ENCODE measurements around the gene RGP1.

RGP1 gene

GRCh38 chr9:35759795-35760194, 10.7 kb downstream of the RGP1 start:
- Histone ChIP-seq H3K9ac (ENCODE audit: insufficient read length, low read depth) (no peak overlapping the region), H3K9me3 (ENCODE audit: insufficient read depth, low read length) (no peaks in the 10 kb centered on the region), H3K4me3 (ENCODE audit: insufficient read length, low read depth) (no peak overlapping the region), H3K36me3 (ENCODE audit: insufficient read depth, insufficient read length, low read length) (peaks cover 5% of the 10 kb centered on the region), H3K4me1 (ENCODE audit: insufficient read depth, insufficient read length) (peaks cover 6% of the 10 kb centered on the region), H3K27me3 (ENCODE audit: insufficient read depth, insufficient read length) (no peaks in the 10 kb centered on the region)
- DNase-seq (ENCODE audit: low read depth, low spot score), result no peak
- TF ChIP-seq SUZ12 (IDR thresholded peaks at IDR 0.05; ENCODE audit: extremely low read depth, insufficient read depth, insufficient read length) (no peak), ZNF274 (IDR thresholded peaks at IDR 0.05; ENCODE audit: low read depth, low read length) (no peak), YY1 (IDR thresholded peaks at IDR 0.05; ENCODE audit: insufficient read depth, insufficient read length) (no peak)

DNA sequence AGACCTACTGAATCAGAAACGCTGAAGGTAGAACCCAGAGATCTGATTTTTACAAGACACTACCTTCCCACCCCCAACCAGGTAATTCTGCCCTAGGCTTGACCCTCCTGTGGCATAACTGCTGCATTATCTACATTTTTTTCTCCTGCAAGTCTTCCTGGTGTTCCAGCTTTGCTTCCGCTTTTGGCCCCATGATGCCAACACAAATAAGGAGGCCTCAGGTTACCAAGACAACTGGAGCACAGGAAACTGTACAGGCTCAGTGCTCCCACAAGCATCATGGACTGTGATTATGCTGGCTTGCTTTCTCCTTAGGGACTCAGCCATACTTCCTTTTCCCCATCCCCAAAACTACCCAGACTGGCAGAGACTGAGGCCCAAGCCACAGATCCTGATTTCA, 11.6 kb downstream of the RGP1 start:
- peaks cover 6% of the 10 kb centered on the region for H3K4me1 ChIP-seq (ENCODE audit: insufficient read depth, insufficient read length)
- no peaks in the 10 kb centered on the region for H3K36me3 ChIP-seq (ENCODE audit: insufficient read depth, insufficient read length, low read length)
- no peaks in the 10 kb centered on the region for H3K27me3 ChIP-seq (ENCODE audit: insufficient read depth, insufficient read length)
- no peak for DNase-seq (ENCODE audit: low read depth, low spot score)
- TF ChIP-seq ZNF274 (IDR thresholded peaks at IDR 0.05; ENCODE audit: low read depth, low read length) (no peak), YY1 (IDR thresholded peaks at IDR 0.05; ENCODE audit: insufficient read depth, insufficient read length) (no peak), SUZ12 (IDR thresholded peaks at IDR 0.05; ENCODE audit: extremely low read depth, insufficient read depth, insufficient read length) (no peak)
- H3K4me3 ChIP-seq (ENCODE audit: insufficient read length, low read depth), result no peak overlapping the region
- H3K9ac ChIP-seq (ENCODE audit: insufficient read length, low read depth), result no peak overlapping the region
- no peaks in the 10 kb centered on the region for H3K9me3 ChIP-seq (ENCODE audit: insufficient read depth, low read length)

DNA sequence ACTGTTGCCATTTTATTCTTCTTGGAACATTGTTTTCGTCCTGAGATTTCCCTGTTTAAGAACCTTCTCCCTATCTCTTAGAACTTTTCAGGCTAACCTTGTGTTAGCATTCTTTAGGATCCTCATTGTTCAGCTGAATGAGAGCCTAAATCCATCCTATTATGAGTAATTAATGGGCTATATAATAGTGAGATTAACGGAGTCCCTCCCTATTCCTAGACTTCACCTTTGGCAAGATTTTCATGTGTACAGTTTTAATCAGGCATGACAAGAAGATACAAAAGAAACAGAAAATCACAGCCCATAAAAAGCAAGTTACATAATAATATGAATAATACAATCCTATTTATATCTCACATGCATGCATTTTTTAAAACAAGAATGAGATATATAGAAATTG, 14.1 kb downstream of the RGP1 start:
- Histone ChIP-seq H3K9ac (ENCODE audit: insufficient read length, low read depth) (no peak overlapping the region), H3K36me3 (ENCODE audit: insufficient read depth, insufficient read length, low read length) (no peaks in the 10 kb centered on the region), H3K27me3 (ENCODE audit: insufficient read depth, insufficient read length) (no peaks in the 10 kb centered on the region), H3K4me1 (ENCODE audit: insufficient read depth, insufficient read length) (no peaks in the 10 kb centered on the region), H3K9me3 (ENCODE audit: insufficient read depth, low read length) (no peaks in the 10 kb centered on the region), H3K4me3 (ENCODE audit: insufficient read length, low read depth) (no peak overlapping the region)
- no peak for DNase-seq (ENCODE audit: low read depth, low spot score)
- no peak for TF ChIP-seq ZNF274 (IDR thresholded peaks at IDR 0.05; ENCODE audit: low read depth, low read length)
- TF ChIP-seq SUZ12 (IDR thresholded peaks at IDR 0.05; ENCODE audit: extremely low read depth, insufficient read depth, insufficient read length), result no peak
- TF ChIP-seq YY1 (IDR thresholded peaks at IDR 0.05; ENCODE audit: insufficient read depth, insufficient read length), result no peak

GRCh38 chr9:35763803-35764202, 14.7 kb downstream of the RGP1 start:
- no peak for TF ChIP-seq SUZ12 (IDR thresholded peaks at IDR 0.05; ENCODE audit: extremely low read depth, insufficient read depth, insufficient read length)
- TF ChIP-seq ZNF274 (IDR thresholded peaks at IDR 0.05; ENCODE audit: low read depth, low read length), result no peak
- TF ChIP-seq YY1 (IDR thresholded peaks at IDR 0.05; ENCODE audit: insufficient read depth, insufficient read length), result no peak
- no peak overlapping the region for H3K4me3 ChIP-seq (ENCODE audit: insufficient read length, low read depth)

DNA sequence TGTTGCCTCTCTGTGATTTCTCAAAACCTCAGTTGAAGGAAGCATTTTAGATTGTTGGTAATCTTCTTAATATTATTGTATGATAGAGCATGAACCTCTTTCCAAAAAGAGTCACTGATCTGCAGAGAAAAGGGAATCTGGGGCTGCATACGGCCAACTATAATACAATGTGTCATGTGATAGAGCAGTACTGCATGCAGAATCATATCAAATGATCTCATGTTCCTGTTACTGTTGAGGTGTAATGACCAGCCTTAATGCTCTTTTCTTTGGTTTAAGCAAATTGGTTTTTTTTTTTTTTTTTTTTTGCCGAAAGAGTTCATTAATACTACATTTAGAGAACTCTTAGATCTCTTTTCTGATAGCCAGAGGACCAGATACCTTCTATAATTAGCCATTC, 17.9 kb downstream of the RGP1 start:
- no peaks in the 10 kb centered on the region for H3K4me1 ChIP-seq (ENCODE audit: insufficient read depth, insufficient read length)
- TF ChIP-seq YY1 (IDR thresholded peaks at IDR 0.05; ENCODE audit: insufficient read depth, insufficient read length), result no peak
- no peak for TF ChIP-seq SUZ12 (IDR thresholded peaks at IDR 0.05; ENCODE audit: extremely low read depth, insufficient read depth, insufficient read length)
- TF ChIP-seq ZNF274 (IDR thresholded peaks at IDR 0.05; ENCODE audit: low read depth, low read length), result no peak
- H3K36me3 ChIP-seq (ENCODE audit: insufficient read depth, insufficient read length, low read length), result no peaks in the 10 kb centered on the region
- no peak overlapping the region for H3K4me3 ChIP-seq (ENCODE audit: insufficient read length, low read depth)
- no peaks in the 10 kb centered on the region for H3K9me3 ChIP-seq (ENCODE audit: insufficient read depth, low read length)
- no peak for DNase-seq (ENCODE audit: low read depth, low spot score)
- H3K9ac ChIP-seq (ENCODE audit: insufficient read length, low read depth), result no peak overlapping the region
- H3K27me3 ChIP-seq (ENCODE audit: insufficient read depth, insufficient read length), result no peaks in the 10 kb centered on the region

More at GRCh38 chr9:35763803-35764202, 14.7 kb downstream of the RGP1 start:
- no peak for DNase-seq (ENCODE audit: low read depth, low spot score)
- Histone ChIP-seq H3K4me1 (ENCODE audit: insufficient read depth, insufficient read length) (no peaks in the 10 kb centered on the region), H3K36me3 (ENCODE audit: insufficient read depth, insufficient read length, low read length) (no peaks in the 10 kb centered on the region), H3K9ac (ENCODE audit: insufficient read length, low read depth) (no peak overlapping the region), H3K9me3 (ENCODE audit: insufficient read depth, low read length) (no peaks in the 10 kb centered on the region), H3K27me3 (ENCODE audit: insufficient read depth, insufficient read length) (no peaks in the 10 kb centered on the region)

DNA sequence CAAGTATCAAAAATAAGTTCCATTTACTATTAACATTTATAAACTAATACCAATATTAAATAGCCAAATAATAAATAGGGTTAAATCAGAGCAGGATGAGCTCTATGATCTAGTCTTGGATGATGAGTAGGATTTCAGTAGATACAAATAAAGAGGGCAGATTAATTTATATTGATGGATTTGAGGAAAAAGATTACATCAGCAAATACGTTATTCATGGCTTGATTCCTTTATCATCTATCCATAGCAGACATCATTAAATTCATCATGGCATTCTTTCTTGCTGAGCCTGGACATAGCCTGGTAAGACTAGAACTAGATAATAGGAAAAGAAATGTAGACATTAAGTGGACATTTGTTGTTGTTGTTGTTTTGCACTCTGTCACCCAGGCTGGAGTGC, 18.4 kb downstream of the RGP1 start:
- DNase-seq (ENCODE audit: low read depth, low spot score), result no peak
- Histone ChIP-seq H3K4me1 (ENCODE audit: insufficient read depth, insufficient read length) (no peaks in the 10 kb centered on the region), H3K9ac (ENCODE audit: insufficient read length, low read depth) (no peak overlapping the region), H3K36me3 (ENCODE audit: insufficient read depth, insufficient read length, low read length) (no peaks in the 10 kb centered on the region), H3K9me3 (ENCODE audit: insufficient read depth, low read length) (no peaks in the 10 kb centered on the region), H3K27me3 (ENCODE audit: insufficient read depth, insufficient read length) (no peaks in the 10 kb centered on the region), H3K4me3 (ENCODE audit: insufficient read length, low read depth) (no peak overlapping the region)
- TF ChIP-seq ZNF274 (IDR thresholded peaks at IDR 0.05; ENCODE audit: low read depth, low read length) (no peak), SUZ12 (IDR thresholded peaks at IDR 0.05; ENCODE audit: extremely low read depth, insufficient read depth, insufficient read length) (no peak), YY1 (IDR thresholded peaks at IDR 0.05; ENCODE audit: insufficient read depth, insufficient read length) (no peak)

DNA sequence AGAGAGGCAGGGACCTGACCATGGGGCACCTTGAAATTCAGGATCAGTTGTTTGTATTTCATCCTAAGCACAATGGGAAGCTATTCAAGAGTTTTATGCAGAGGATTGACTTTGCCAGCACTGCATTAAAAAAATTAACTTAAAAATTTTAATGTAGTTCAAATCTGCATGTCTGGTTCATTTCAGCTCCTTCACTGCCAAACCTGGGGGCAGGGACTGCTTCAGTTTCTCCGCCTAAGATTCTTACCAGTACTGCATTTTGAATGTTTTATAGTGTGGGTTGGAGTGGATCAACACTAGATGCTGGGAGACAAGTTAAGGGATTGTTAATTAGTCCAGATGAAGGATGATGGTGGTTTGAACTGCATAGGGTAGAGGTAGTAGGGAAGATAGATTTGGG, 20.7 kb downstream of the RGP1 start:
- Histone ChIP-seq H3K27me3 (ENCODE audit: insufficient read depth, insufficient read length) (no peaks in the 10 kb centered on the region), H3K36me3 (ENCODE audit: insufficient read depth, insufficient read length, low read length) (no peaks in the 10 kb centered on the region), H3K9me3 (ENCODE audit: insufficient read depth, low read length) (no peaks in the 10 kb centered on the region), H3K9ac (ENCODE audit: insufficient read length, low read depth) (no peak overlapping the region), H3K4me1 (ENCODE audit: insufficient read depth, insufficient read length) (no peaks in the 10 kb centered on the region), H3K4me3 (ENCODE audit: insufficient read length, low read depth) (no peak overlapping the region)
- TF ChIP-seq YY1 (IDR thresholded peaks at IDR 0.05; ENCODE audit: insufficient read depth, insufficient read length) (no peak), ZNF274 (IDR thresholded peaks at IDR 0.05; ENCODE audit: low read depth, low read length) (no peak), SUZ12 (IDR thresholded peaks at IDR 0.05; ENCODE audit: extremely low read depth, insufficient read depth, insufficient read length) (no peak)
- DNase-seq (ENCODE audit: low read depth, low spot score), result no peak

DNA sequence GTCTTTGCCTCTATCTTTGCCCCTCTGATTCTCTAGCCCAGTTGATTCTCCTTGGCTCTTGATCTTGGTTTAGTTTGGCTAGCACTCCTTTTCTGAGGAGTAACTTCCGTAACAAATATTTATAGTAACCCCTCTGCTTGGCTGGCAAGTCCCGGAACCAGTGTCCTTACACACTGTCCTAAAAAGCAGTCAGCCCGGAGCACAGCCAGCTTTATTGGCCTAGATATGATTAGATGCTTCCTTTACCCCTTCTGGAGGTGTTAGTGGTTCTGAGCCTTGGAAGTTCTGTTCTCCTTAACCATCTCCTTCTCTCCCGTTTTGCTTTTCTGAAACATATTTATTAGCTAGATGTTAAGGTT, 22.0 kb downstream of the RGP1 start:
- no peak for TF ChIP-seq ZNF274 (IDR thresholded peaks at IDR 0.05; ENCODE audit: low read depth, low read length)
- no peak for TF ChIP-seq SUZ12 (IDR thresholded peaks at IDR 0.05; ENCODE audit: extremely low read depth, insufficient read depth, insufficient read length)
- TF ChIP-seq YY1 (IDR thresholded peaks at IDR 0.05; ENCODE audit: insufficient read depth, insufficient read length), result no peak

More for the DNA sequence above, 22.0 kb downstream of the RGP1 start:
- no peak for DNase-seq (ENCODE audit: low read depth, low spot score)
- Histone ChIP-seq H3K36me3 (ENCODE audit: insufficient read depth, insufficient read length, low read length) (no peaks in the 10 kb centered on the region), H3K9ac (ENCODE audit: insufficient read length, low read depth) (no peak overlapping the region), H3K4me3 (ENCODE audit: insufficient read length, low read depth) (no peak overlapping the region), H3K27me3 (ENCODE audit: insufficient read depth, insufficient read length) (no peaks in the 10 kb centered on the region), H3K4me1 (ENCODE audit: insufficient read depth, insufficient read length) (no peaks in the 10 kb centered on the region), H3K9me3 (ENCODE audit: insufficient read depth, low read length) (no peaks in the 10 kb centered on the region)
